Endothelial cell of umbilical vein (primary cell): ENCODE data around the gene ARHGAP18. TPM values are rescaled to one million over a fixed set of nuclear protein-coding genes. Genes with fewer than 3 reads are reported as not detected.

Experiments used
- BruUV-seq: library from RNA; stranded (reverse); fragments of 400-500 nt; replicated peaks from 2 replicates; lab custom pipeline; 2021; lab: Mats Ljungman, UMichigan
- CTCF ChIA-PET: fragments of 300-600, 350-600 bp; sonication (Branson Sonifier 250); formaldehyde crosslinking; loops from one replicate; lab custom pipeline; 2021; ENCODE audit warnings: antibody characterized with exemption, inconsistent platforms; lab: Charles Lee
- POLR2A ChIA-PET: fragments of 300-600, 350-600 bp; sonication (Branson Sonifier 250); formaldehyde crosslinking; loops from one replicate; lab custom pipeline; 2021; ENCODE audit warnings: antibody characterized with exemption, inconsistent platforms; lab: Charles Lee
- DNase-seq: peaks from one replicate; pipeline ENCODE4 v3.0.0-alpha.2; 2011; ENCODE audit warnings: low read depth, low spot score
- FAIRE-seq: peaks from 2 replicates; lab custom pipeline; 2011; peaks lifted over from hg19 to GRCh38; lab: Jason Lieb, UNC
- H2AFZ ChIP-seq: 2 replicates; pipeline ENCODE4 v1.6.0; 2012; ENCODE audit warnings: low read depth, low read length, control low read depth, inconsistent platforms
- H3K27ac ChIP-seq: 2 replicates; pipeline ENCODE4 v1.5.1; 2011; ENCODE audit warnings: low read depth, mild to moderate bottlenecking, control low read depth, low read length, moderate library complexity; ENCODE audit not compliant: insufficient read depth
- H3K27me3 ChIP-seq, 2 experiments: 2 replicates each; pipeline versions ENCODE4 v1.6.0 to v1.6.1; 2011; ENCODE audit warnings: low read length in 2 of 2, mixed read lengths in 1 of 2; ENCODE audit not compliant: control insufficient read depth in 2 of 2, insufficient read depth in 2 of 2
- H3K36me3 ChIP-seq, 2 experiments: 2 replicates in 1 of 2; 3 replicates in 1 of 2; pipeline ENCODE4 v1.5.1; 2011; ENCODE audit warnings: low read length in 2 of 2, mild to moderate bottlenecking in 1 of 2, moderate library complexity in 1 of 2; ENCODE audit not compliant: control insufficient read depth in 2 of 2, insufficient read depth in 2 of 2; ENCODE audit errors: extremely low read depth in 1 of 2
- H3K4me1 ChIP-seq: 3 replicates; pipeline ENCODE4 v1.5.1; 2011; ENCODE audit warnings: mild to moderate bottlenecking, low read length; ENCODE audit not compliant: control insufficient read depth, insufficient read depth; ENCODE audit errors: extremely low read depth
- H3K4me2 ChIP-seq: 2 replicates; pipeline ENCODE4 v1.6.1; 2011; ENCODE audit warnings: low read length, control low read depth, mixed read lengths; ENCODE audit not compliant: insufficient read depth
- H3K4me3 ChIP-seq, 3 experiments: fragments of 200-600 bp in 1 of 3; sonication (generic), shearing (Covaris generic) in 1 of 3; replicated peaks in 1 of 3; 2 replicates each; pipeline ENCODE4 v1.5.1; 2011 to 2016; ENCODE audit warnings: control low read depth in 3 of 3, low read length in 3 of 3, mild to moderate bottlenecking in 2 of 3, inconsistent platforms in 1 of 3, low read depth in 1 of 3, moderate library complexity in 1 of 3; ENCODE audit not compliant: insufficient read depth in 1 of 3
- H3K79me2 ChIP-seq: 2 replicates; pipeline ENCODE4 v1.6.0; 2012; ENCODE audit warnings: low read length, inconsistent platforms; ENCODE audit not compliant: control insufficient read depth, insufficient read depth
- H3K9ac ChIP-seq: replicated peaks from 2 replicates; pipeline ENCODE3; 2011; ENCODE audit warnings: low read length, control low read depth; ENCODE audit not compliant: insufficient read depth; ENCODE audit errors: extremely low read depth
- H3K9me1 ChIP-seq: replicated peaks from 3 replicates; pipeline ENCODE4 v1.6.0; 2011; ENCODE audit warnings: mild to moderate bottlenecking, low read length; ENCODE audit not compliant: control insufficient read depth, insufficient read depth; ENCODE audit errors: extremely low read depth
- H3K9me3 ChIP-seq: replicated peaks from 2 replicates; pipeline ENCODE4 v1.5.1; 2012; ENCODE audit warnings: low read length, inconsistent platforms; ENCODE audit not compliant: control insufficient read depth, insufficient read depth
- H4K20me1 ChIP-seq: replicated peaks from 2 replicates; pipeline ENCODE3; 2011; ENCODE audit warnings: mild to moderate bottlenecking, low read length; ENCODE audit not compliant: control insufficient read depth, insufficient read depth; ENCODE audit errors: extremely low read depth
- FOS ChIP-seq: IDR thresholded peaks from 2 replicates; pipeline ENCODE4 v1.6.1; 2011; ENCODE audit warnings: mild to moderate bottlenecking, low read length, moderate library complexity, borderline replicate concordance; ENCODE audit not compliant: insufficient read depth
- GATA2 ChIP-seq: IDR thresholded peaks from 2 replicates; pipeline ENCODE4 v1.7.0; 2011; ENCODE audit warnings: low read depth, mild to moderate bottlenecking, moderate library complexity, mixed read lengths, low read length; ENCODE audit not compliant: insufficient read length, insufficient read depth
- JUN ChIP-seq: IDR thresholded peaks from 2 replicates; pipeline ENCODE4 v1.6.1; 2011; ENCODE audit warnings: borderline replicate concordance, low read depth; ENCODE audit not compliant: insufficient read length, insufficient read depth
- MYC ChIP-seq: IDR thresholded peaks from one replicate; pipeline ENCODE4 v1.6.1; 2011; ENCODE audit warnings: mild to moderate bottlenecking, low read depth, low read length
- POLR2A ChIP-seq: IDR thresholded peaks from 2 replicates; pipeline ENCODE4 v1.6.1; 2012; ENCODE audit warnings: low read depth, mild to moderate bottlenecking, control low read depth, low read length
- dilution Hi-C: fragments of 300-500 bp; cut with MboI; formaldehyde crosslinking; loops from one replicate; pipeline ENCODE4 v1.15.0; 2019; ENCODE audit warnings: low sequenced_read_pairs; ENCODE audit not compliant: extremely low pct_ligation_motif_present
- intact Hi-C: fragments of 100-400 bp; cut with micrococcal nuclease; formaldehyde crosslinking; loops from one replicate; pipeline ENCODE4 v1.10.0; 2022
- polyA plus RNA-seq, 4 experiments: library from polyadenylated mRNA; depleted of rRNA in 3 of 4; stranded (reverse) in 3 of 4; unstranded in 1 of 4; fragments of >200 nt; gene quantifications; 2 replicates each; pipeline versions ENCODE4 v1.2.1 to v1.2.3, GENCODE V29; 2011 to 2012; ENCODE audit warnings: missing spikeins in 1 of 4
- total RNA-seq: library from RNA; stranded (reverse); gene quantifications from 2 replicates; pipeline ENCODE4 v1.2.3, GENCODE V29; 2021
- TF ChIP-seq, protein P1 (sequence below), 2 donors: IDR thresholded peaks; 1 replicate in 1 of 2; 2 replicates in 1 of 2; pipeline ENCODE4 v1.5.1; 2011; ENCODE audit warnings: low read length in 2 of 2, mild to moderate bottlenecking in 2 of 2, moderate library complexity in 2 of 2, control low read depth in 1 of 2, inconsistent platforms in 1 of 2, low read depth in 1 of 2; ENCODE audit not compliant: insufficient read depth in 1 of 2; ENCODE audit errors: extremely low read depth in 1 of 2
- TF ChIP-seq, protein P2 (sequence below): IDR thresholded peaks from 2 replicates; pipeline ENCODE4 v1.6.1; 2011; ENCODE audit not compliant: insufficient read depth, insufficient read length

Gene ARHGAP18
- total and polyA plus RNA-seq, 2 donors (not counting 3 experiments of a cell fraction or from before 2014, with no cell fraction given), result 13.1 to 86.1 TPM

DNA sequence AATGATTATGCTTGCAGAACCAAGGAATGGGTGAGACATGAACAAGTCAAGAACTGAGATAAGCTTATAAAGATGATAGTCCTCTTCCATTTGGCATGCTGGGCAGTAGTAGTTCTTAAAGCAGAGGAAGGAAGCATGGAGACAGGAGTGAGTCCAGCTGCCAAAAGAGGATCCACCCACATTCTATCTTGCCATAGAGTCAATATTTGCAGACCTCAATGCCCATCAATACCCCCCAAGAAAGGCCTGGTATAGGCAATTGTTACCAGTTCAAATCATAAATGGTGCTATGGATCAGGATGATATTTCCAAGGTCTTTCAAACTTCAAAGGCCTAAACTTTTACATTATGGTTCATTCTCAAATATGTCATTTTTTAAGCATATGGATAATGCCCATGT is 4.8 kb downstream of the ARHGAP18 start:
- Histone ChIP-seq H4K20me1 (no peaks in the 10 kb centered on the region), H3K36me3 (peaks cover 1 to 6% of the 10 kb centered on the region in 2 experiments), H3K79me2 (peaks cover 89% of the 10 kb centered on the region), H3K9ac (no peak overlapping the region), H3K4me1 (peaks cover 64% of the 10 kb centered on the region), H2AFZ (no peak overlapping the region), H3K4me2 (peak overlapping the region; percentile 41), H3K9me1 (no peaks in the 10 kb centered on the region), H3K9me3 (no peaks in the 10 kb centered on the region), H3K27ac (no peak overlapping the region), H3K4me3 (no peak overlapping the region), H3K27me3 (no peaks in the 10 kb centered on the region)
- FAIRE-seq, result peak; percentile 15
- POLR2A ChIA-PET, result no interaction called here
- DNase-seq, result no peak
- dilution Hi-C loops, result no loop called here
- no TSS peak for BruUV-seq
- CTCF ChIA-PET, result interaction anchor here (0.9 to 1.6 kb wide), 2 partner anchors 9 to 33 kb away, joined by 3 to 5 read pairs; no protein-coding TSS in a partner anchor
- intact Hi-C loops, result no loop called here
- TF ChIP-seq JUN (no peak), FOS (no peak), MYC (no peak), GATA2 (no peak)
- TF ChIP-seq, protein P1, sequence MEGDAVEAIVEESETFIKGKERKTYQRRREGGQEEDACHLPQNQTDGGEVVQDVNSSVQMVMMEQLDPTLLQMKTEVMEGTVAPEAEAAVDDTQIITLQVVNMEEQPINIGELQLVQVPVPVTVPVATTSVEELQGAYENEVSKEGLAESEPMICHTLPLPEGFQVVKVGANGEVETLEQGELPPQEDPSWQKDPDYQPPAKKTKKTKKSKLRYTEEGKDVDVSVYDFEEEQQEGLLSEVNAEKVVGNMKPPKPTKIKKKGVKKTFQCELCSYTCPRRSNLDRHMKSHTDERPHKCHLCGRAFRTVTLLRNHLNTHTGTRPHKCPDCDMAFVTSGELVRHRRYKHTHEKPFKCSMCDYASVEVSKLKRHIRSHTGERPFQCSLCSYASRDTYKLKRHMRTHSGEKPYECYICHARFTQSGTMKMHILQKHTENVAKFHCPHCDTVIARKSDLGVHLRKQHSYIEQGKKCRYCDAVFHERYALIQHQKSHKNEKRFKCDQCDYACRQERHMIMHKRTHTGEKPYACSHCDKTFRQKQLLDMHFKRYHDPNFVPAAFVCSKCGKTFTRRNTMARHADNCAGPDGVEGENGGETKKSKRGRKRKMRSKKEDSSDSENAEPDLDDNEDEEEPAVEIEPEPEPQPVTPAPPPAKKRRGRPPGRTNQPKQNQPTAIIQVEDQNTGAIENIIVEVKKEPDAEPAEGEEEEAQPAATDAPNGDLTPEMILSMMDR (IDR thresholded peaks at IDR 0.05; ENCODE audit: extremely low read depth in 1 of 2, insufficient read depth in 1 of 2, low read depth in 1 of 2, low read length in 2 of 2), result no peak

DNA sequence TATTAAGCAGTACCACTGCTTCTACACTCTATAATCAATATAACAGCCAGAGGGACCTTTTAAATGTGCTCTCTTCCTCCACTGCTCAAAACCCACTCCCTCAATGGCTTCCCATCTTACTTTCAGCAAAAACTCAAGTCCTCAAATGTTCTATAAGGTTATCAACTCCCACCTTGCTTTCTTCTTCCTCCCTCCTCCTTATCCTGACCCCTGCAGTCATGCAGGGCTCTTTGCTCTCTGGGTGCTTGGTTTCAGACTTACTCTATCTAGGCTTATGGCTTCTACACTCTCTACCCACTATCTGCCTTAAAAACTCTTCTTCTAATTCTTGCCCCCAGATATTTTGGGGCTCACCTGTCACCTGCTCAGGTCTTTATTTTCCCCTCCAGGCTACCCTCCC is 5.3 kb downstream of the ARHGAP18 start:
- CTCF ChIA-PET, result interaction anchor here (0.9 to 1.6 kb wide), 2 partner anchors 9 to 32 kb away, joined by 3 to 5 read pairs; no protein-coding TSS in a partner anchor
- peak; percentile 6 for TF ChIP-seq POLR2A
- TF ChIP-seq, protein P2, sequence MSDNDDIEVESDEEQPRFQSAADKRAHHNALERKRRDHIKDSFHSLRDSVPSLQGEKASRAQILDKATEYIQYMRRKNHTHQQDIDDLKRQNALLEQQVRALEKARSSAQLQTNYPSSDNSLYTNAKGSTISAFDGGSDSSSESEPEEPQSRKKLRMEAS, result no peak

More for the DNA sequence above, 5.3 kb downstream of the ARHGAP18 start:
- peaks cover 1 to 6% of the 10 kb centered on the region in 2 experiments for H3K36me3 ChIP-seq
- no peaks in the 10 kb centered on the region for H3K27me3 ChIP-seq
- H3K9ac ChIP-seq, result no peak overlapping the region
- POLR2A ChIA-PET, result no interaction called here
- no peak overlapping the region for H3K4me2 ChIP-seq
- intact Hi-C loops (no loop called here), dilution Hi-C loops (no loop called here)
- no peak overlapping the region for H3K27ac ChIP-seq
- H3K9me1 ChIP-seq, result no peaks in the 10 kb centered on the region
- H3K4me3 ChIP-seq, result no peak overlapping the region
- no TSS peak for BruUV-seq
- H3K4me1 ChIP-seq, result peaks cover 69% of the 10 kb centered on the region
- H2AFZ ChIP-seq, result no peak overlapping the region
- FAIRE-seq (no peak), DNase-seq (no peak)
- peaks cover 91% of the 10 kb centered on the region for H3K79me2 ChIP-seq
- H4K20me1 ChIP-seq, result no peaks in the 10 kb centered on the region
- no peaks in the 10 kb centered on the region for H3K9me3 ChIP-seq
